A204.1 (cell line): ENCODE results near the gene GALNT14.

ENCODE experiments used
- FAIRE-seq: peaks from 2 replicates; lab custom pipeline; 2012; peaks lifted over from hg19 to GRCh38; lab: Jason Lieb, UNC

The GALNT14 gene

GRCh38 chr2:31134480-31134879 is 3.8 kb downstream of the GALNT14 start:
- no peak for FAIRE-seq

GRCh38 chr2:31132786-31133185 is 5.5 kb downstream of the GALNT14 start:
- no peak for FAIRE-seq

GRCh38 chr2:31131871-31132270 is 6.4 kb downstream of the GALNT14 start:
- no peak for FAIRE-seq

- FAIRE-seq, result no peak
Observed at GRCh38 chr2:31129375-31130171, 8.7 kb downstream of the GALNT14 start.

GRCh38 chr2:31127931-31128330 is 10.3 kb downstream of the GALNT14 start:
- no peak for FAIRE-seq

GRCh38 chr2:31125918-31126695 is 12.1 kb downstream of the GALNT14 start:
- no peak for FAIRE-seq

GRCh38 chr2:31124904-31125303 is 13.3 kb downstream of the GALNT14 start:
- no peak for FAIRE-seq

- no peak for FAIRE-seq
Observed at GRCh38 chr2:31122133-31122532, 16.1 kb downstream of the GALNT14 start.

- FAIRE-seq, result no peak
Observed at GRCh38 chr2:31113765-31114164, 24.5 kb downstream of the GALNT14 start.

GRCh38 chr2:31112544-31112943 is 25.7 kb downstream of the GALNT14 start:
- FAIRE-seq, result no peak

GRCh38 chr2:31110998-31111397 is 27.2 kb downstream of the GALNT14 start:
- FAIRE-seq, result no peak

GRCh38 chr2:31110431-31110830 is 27.8 kb downstream of the GALNT14 start:
- no peak for FAIRE-seq

- no peak for FAIRE-seq
Observed at GRCh38 chr2:31109633-31110192, 28.5 kb downstream of the GALNT14 start.

- FAIRE-seq, result no peak
Observed at GRCh38 chr2:31108561-31109286, 29.5 kb downstream of the GALNT14 start.

- no peak for FAIRE-seq
Observed at GRCh38 chr2:31107591-31108300, 30.5 kb downstream of the GALNT14 start.

- FAIRE-seq, result no peak
Observed at GRCh38 chr2:31101701-31102100, 36.5 kb downstream of the GALNT14 start.

- no peak for FAIRE-seq
Observed at GRCh38 chr2:31097962-31098613, 40.2 kb downstream of the GALNT14 start.

- FAIRE-seq, result no peak
Observed at GRCh38 chr2:31090188-31090587, 48.1 kb downstream of the GALNT14 start.

GRCh38 chr2:31089645-31090044 is 48.6 kb downstream of the GALNT14 start:
- no peak for FAIRE-seq

- FAIRE-seq, result no peak
Observed at GRCh38 chr2:31088504-31089195, 49.6 kb downstream of the GALNT14 start.

- FAIRE-seq, result no peak
Observed at GRCh38 chr2:31087491-31087890, 50.7 kb downstream of the GALNT14 start.
